BJ (cell line): ENCODE data around the gene STAC. TPM values are rescaled to one million over a fixed set of nuclear protein-coding genes. Genes with fewer than 3 reads are reported as not detected.
A peak's percentile ranks its signal among the peaks of the same experiment; 100 is the strongest.
"Not testable (repeated sequence)": the region's sequence is repeated elsewhere in the genome, so short reads cannot be mapped to it uniquely, and the experiment has no call there.

Source experiments
- CTCF ChIA-PET: fragments of 350-600 bp; formaldehyde crosslinking; extraction: SDS; loops from one replicate; lab custom pipeline; 2021; ENCODE audit warnings: antibody characterized with exemption, inconsistent platforms; lab: Yijun Ruan, JAX
- POLR2A ChIA-PET: fragments of 300-600 bp; sonication (Branson Sonifier 250); formaldehyde crosslinking; extraction: SDS; loops from one replicate; lab custom pipeline; 2021; ENCODE audit warnings: antibody characterized with exemption; lab: Charles Lee
- DNase-seq: peaks from one replicate; pipeline ENCODE4 v3.0.0-alpha.2; 2011; ENCODE audit warnings: low read depth
- H3K27me3 ChIP-seq: 2 replicates; pipeline ENCODE4 v1.6.0; 2011; ENCODE audit warnings: low read length; ENCODE audit not compliant: control insufficient read depth, insufficient read depth
- H3K36me3 ChIP-seq: 2 replicates; pipeline ENCODE4 v1.5.1; 2011; ENCODE audit warnings: low read length; ENCODE audit not compliant: control insufficient read depth, insufficient read depth
- H3K4me3 ChIP-seq: 2 replicates; pipeline ENCODE4 v1.5.1; 2011; ENCODE audit warnings: low read depth, mild to moderate bottlenecking, control low read depth, low read length
- polyA plus RNA-seq: library from polyadenylated mRNA; depleted of rRNA; stranded (reverse); fragments of >200 nt; gene quantifications from 2 replicates; pipeline ENCODE4 v1.2.3, GENCODE V29; 2011
- TF ChIP-seq, protein P1 (sequence below): IDR thresholded peaks from 2 replicates; pipeline ENCODE4 v1.5.1; 2011; ENCODE audit warnings: low read depth, mild to moderate bottlenecking, control low read depth, inconsistent platforms, low read length, moderate library complexity; ENCODE audit not compliant: insufficient read depth

The STAC gene
- polyA plus RNA-seq, 1 experiment = 42.0 TPM

DNA sequence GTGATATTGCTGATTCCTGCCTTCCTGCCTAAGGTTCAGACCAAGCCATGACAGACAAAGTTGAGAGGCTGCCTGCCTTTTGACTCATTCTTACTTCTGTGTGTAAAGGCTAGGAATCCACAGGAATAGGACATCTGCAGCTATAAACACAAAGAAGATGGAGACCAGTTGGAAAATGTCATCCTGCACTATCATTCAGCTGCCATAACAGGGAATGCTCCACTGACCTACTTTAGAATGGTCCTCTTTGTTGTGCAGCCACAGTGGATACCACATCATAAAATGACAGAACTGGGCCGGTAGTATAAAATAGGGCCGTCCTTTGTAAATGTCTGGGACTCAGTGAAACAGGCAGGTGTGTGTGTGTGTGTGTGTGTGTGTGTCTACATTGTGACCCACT lies 75.1 kb downstream of the STAC start:
- Histone ChIP-seq H3K27me3 (no peaks in the 10 kb centered on the region), H3K4me3 (no peak overlapping the region), H3K36me3 (no peaks in the 10 kb centered on the region)
- no peak for DNase-seq
- ChIA-PET POLR2A (no interaction called here), CTCF (no interaction called here)
- TF ChIP-seq, protein P1, sequence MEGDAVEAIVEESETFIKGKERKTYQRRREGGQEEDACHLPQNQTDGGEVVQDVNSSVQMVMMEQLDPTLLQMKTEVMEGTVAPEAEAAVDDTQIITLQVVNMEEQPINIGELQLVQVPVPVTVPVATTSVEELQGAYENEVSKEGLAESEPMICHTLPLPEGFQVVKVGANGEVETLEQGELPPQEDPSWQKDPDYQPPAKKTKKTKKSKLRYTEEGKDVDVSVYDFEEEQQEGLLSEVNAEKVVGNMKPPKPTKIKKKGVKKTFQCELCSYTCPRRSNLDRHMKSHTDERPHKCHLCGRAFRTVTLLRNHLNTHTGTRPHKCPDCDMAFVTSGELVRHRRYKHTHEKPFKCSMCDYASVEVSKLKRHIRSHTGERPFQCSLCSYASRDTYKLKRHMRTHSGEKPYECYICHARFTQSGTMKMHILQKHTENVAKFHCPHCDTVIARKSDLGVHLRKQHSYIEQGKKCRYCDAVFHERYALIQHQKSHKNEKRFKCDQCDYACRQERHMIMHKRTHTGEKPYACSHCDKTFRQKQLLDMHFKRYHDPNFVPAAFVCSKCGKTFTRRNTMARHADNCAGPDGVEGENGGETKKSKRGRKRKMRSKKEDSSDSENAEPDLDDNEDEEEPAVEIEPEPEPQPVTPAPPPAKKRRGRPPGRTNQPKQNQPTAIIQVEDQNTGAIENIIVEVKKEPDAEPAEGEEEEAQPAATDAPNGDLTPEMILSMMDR = no peak

- Histone ChIP-seq H3K36me3 (no peaks in the 10 kb centered on the region), H3K4me3 (no peak overlapping the region), H3K27me3 (no peaks in the 10 kb centered on the region)
- DNase-seq = no peak
- ChIA-PET POLR2A (no interaction called here), CTCF (no interaction called here)
- TF ChIP-seq, protein P1 = no peak
These were observed 76.5 kb downstream of the STAC start for GRCh38 chr3:36456784-36457183.

DNA sequence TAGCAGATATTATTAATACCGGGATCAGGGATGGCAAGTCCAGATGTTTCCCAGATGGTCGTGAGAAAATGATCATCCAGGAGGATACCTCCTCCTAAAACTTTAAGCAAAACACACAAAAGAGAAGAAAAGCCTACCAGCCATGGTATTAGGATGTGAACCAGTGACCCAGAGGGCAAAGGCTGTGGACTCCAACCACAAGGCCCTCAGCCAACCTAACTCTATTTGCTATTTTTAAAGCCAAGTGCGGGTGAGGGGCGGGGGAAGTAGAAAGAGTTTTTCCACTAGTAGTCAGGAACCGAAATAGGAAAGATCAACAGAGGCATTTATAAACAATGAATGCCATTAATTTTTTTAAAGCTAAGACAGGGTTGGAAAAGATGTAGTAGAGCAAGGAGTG lies 77.4 kb downstream of the STAC start:
- Histone ChIP-seq H3K4me3 (no peak overlapping the region), H3K36me3 (no peaks in the 10 kb centered on the region), H3K27me3 (no peaks in the 10 kb centered on the region)
- no peak for DNase-seq
- POLR2A ChIA-PET = interaction anchor here (0.6 kb wide), 1 partner anchor 11 kb away, joined by 3 read pairs; no protein-coding TSS in a partner anchor
- CTCF ChIA-PET = interaction anchor here (1.3 kb wide), 1 partner anchor 81 kb away, joined by 3 read pairs; no protein-coding TSS in a partner anchor
- TF ChIP-seq, protein P1 = no peak

DNA sequence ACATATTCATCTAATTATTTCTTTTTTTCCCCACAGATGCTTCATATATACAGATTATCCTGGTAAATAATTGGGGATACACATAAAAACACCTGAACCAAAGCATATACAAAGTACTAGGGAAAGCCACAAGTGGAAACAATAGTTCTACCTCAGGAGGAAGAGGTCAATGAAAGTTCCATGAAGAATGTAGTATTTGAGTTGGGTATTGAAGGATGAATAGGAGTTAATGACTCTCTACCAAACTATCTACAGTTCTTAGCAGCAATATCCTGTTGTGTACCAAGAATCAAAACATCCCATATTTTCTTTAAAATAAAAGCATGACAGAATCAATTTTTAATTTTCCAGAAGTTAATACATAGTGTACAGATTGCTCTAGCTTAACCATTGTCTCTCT lies 78.9 kb downstream of the STAC start:
- no peaks in the 10 kb centered on the region for H3K27me3 ChIP-seq
- TF ChIP-seq, protein P1 = no peak
- no peaks in the 10 kb centered on the region for H3K36me3 ChIP-seq
- no peak for DNase-seq
- no peak overlapping the region for H3K4me3 ChIP-seq
- ChIA-PET POLR2A (no interaction called here), CTCF (interaction anchor here (1.3 kb wide), 1 partner anchor 80 kb away, joined by 3 read pairs; no protein-coding TSS in a partner anchor)

- Histone ChIP-seq H3K36me3 (no peaks in the 10 kb centered on the region), H3K4me3 (no peak overlapping the region), H3K27me3 (no peaks in the 10 kb centered on the region)
- DNase-seq = peak; percentile 54
- ChIA-PET POLR2A (interaction anchor here (0.9 kb wide), 1 partner anchor 13 kb away, joined by 3 read pairs; no protein-coding TSS in a partner anchor), CTCF (no interaction called here)
- TF ChIP-seq, protein P1 = no peak
These were observed 81.3 kb downstream of the STAC start for GRCh38 chr3:36461597-36461996.

GRCh38 chr3:36472045-36472444 lies 91.7 kb downstream of the STAC start:
- H3K27me3 ChIP-seq, H3K36me3 ChIP-seq, DNase-seq, CTCF ChIA-PET, H3K4me3 ChIP-seq: not testable (repeated sequence)
- POLR2A ChIA-PET = interaction anchor here (0.6 kb wide), 1 partner anchor 372 kb away, joined by 6 read pairs; no protein-coding TSS in a partner anchor
